VCaP (cell line): ENCODE measurements around the gene SNAPIN.

ENCODE experiments used
- H3K27ac ChIP-seq: fragments of 450-650 bp; 2 replicates; pipeline ENCODE4 v1.5.1; 2017
- TF ChIP-seq, protein P1 (sequence below): fragments of 450-650 bp; conservative IDR thresholded peaks from 2 replicates; pipeline ENCODE4 v1.5.1; 2017; ENCODE audit warnings: mild to moderate bottlenecking, moderate library complexity

SNAPIN gene

DNA sequence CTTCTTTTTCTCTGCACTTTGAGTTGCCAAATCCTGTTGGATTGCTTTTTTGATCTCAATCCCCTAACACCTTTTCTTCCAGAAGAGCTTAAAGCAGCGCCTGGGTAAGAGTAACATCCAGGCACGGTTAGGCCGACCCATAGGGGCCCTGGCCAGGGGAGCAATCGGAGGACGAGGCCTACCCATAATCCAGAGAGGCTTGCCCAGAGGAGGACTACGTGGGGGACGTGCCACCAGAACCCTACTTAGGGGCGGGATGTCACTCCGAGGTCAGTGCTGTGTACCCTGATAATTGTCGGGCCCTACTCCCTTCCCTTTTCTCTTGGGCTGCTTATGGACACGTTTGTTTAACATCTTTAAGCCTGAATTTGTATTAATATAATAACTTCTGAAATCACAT lies 16.3 kb upstream of the SNAPIN start:
- TF ChIP-seq, protein P1, sequence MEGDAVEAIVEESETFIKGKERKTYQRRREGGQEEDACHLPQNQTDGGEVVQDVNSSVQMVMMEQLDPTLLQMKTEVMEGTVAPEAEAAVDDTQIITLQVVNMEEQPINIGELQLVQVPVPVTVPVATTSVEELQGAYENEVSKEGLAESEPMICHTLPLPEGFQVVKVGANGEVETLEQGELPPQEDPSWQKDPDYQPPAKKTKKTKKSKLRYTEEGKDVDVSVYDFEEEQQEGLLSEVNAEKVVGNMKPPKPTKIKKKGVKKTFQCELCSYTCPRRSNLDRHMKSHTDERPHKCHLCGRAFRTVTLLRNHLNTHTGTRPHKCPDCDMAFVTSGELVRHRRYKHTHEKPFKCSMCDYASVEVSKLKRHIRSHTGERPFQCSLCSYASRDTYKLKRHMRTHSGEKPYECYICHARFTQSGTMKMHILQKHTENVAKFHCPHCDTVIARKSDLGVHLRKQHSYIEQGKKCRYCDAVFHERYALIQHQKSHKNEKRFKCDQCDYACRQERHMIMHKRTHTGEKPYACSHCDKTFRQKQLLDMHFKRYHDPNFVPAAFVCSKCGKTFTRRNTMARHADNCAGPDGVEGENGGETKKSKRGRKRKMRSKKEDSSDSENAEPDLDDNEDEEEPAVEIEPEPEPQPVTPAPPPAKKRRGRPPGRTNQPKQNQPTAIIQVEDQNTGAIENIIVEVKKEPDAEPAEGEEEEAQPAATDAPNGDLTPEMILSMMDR = no peak
- no peak overlapping the region; the same call in 1 of the 2 replicates for H3K27ac ChIP-seq

DNA sequence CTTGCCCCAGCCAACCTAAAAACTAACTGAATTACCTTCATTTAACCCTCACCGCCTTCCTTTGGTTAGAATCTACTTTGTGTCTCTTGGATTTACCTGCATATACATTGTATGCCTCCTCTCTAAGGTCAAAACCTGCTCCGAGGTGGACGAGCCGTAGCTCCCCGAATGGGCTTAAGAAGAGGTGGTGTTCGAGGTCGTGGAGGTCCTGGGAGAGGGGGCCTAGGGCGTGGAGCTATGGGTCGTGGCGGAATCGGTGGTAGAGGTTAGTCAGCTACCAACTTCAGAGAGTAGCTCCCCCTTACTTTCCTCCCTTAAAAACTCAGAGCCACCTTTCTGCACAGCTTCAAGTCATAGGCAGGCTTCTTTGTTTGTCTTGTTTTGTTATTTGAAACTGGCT lies 15.4 kb upstream of the SNAPIN start:
- no peak overlapping the region for H3K27ac ChIP-seq

DNA sequence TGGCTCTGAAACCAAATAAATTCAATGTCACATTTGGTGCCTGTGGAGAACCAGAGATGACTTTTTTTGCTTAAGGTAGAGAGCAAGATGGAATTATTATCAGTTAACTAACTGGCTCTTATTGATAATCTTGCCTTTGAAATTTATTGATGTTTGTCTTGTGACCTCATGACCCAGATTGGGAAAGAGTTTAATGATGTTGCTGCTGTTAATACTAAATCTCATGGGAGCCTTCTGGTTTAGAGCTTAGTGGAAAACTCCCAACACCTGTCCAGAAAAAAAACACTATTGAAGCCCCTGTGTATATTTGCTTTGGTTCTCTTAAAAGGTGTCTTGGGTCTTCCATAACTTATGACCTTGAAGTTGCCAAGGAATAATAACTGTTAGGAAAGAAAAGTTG lies 14.7 kb upstream of the SNAPIN start:
- H3K27ac ChIP-seq = no peak overlapping the region
- TF ChIP-seq, protein P1 = no peak

More for the DNA sequence above, 15.4 kb upstream of the SNAPIN start:
- TF ChIP-seq, protein P1 = no peak

DNA sequence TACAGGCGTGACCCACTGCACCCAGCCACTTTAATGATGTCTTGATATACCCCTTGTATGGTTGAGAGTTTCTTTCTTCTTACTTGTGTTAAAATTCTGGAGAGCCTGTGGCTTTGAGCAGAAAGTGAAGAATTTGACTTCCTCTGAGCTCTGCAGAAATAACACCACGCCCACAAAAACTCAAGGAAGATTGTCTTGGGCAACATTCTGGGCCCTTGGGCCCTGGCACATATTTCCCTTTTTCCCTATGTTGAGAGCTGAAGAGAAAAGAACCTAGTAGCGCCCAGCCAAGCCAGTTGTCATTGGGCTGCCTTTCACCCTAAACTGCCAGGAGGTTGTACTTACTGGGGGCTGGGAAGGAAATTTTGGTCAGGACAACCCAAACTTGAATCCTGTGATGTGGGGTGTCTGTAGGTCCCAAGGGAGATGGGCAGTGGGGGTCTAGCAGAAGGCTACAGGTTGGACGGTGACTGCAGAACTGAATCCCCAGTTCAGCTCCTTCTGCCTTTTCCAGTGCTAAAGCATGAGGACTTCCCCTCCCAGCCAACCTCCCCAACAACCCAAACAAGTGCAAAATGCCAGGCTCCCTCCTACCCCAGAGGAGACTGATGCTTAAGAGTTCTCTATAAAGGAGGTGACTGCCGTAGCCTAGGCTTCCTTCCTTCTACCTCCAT lies 11.7 kb upstream of the SNAPIN start:
- no peak overlapping the region for H3K27ac ChIP-seq
- TF ChIP-seq, protein P1 = no peak

DNA sequence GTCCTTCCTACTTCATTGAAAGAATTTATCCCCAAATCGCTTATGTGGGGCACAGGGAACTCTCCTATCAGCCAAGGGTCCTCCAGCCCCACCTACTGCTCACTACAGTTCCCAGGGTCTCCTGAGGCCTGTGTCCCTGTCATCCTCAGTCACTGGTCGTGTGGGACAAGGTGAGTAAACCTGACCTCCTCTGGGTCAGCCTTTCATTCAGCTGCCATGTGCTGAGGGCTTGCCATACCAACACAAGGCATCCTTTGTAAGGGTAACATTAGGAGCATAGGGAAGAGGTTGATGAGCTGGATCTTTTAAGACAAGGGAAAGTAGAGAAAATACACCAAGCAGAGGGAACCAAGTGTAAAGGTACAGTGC lies 11.2 kb upstream of the SNAPIN start:
- TF ChIP-seq, protein P1 = no peak

DNA sequence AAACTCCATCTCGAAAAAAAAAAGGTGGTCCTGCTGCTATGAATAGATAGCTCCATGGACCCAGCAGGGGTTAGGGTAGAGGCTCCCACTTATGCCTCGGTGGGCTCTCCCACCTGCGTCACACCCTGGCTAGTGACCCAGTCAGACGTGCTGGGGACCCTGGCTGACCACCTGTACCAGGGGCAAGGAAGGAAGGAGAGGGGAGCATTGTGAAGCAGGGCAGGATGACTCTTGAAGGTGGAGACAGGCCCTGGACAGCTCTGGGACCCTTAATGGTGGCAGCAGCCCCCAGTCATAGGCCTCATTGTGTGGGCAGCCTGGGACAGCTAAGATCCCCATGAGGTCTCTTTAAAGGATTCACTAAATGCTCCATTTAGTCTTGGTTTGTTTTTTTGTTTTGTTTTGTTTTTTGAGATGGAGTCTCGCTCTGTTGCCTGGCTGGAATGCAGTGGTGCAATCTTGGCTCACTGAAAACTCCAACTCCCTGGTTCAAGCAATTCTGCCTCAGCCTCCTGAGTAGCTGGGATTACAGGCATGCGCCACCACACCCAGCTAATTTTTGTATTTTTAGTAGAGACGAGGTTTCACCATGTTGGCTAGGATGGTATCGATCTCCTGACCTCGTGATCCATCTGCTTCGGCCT lies 10.4 kb upstream of the SNAPIN start:
- TF ChIP-seq, protein P1 = no peak
- H3K27ac ChIP-seq = peak overlapping the region; percentile 79; the same call in 1 of the 2 replicates

More for the DNA sequence above, 11.2 kb upstream of the SNAPIN start:
- H3K27ac ChIP-seq = no peak overlapping the region; the same call in 1 of the 2 replicates

DNA sequence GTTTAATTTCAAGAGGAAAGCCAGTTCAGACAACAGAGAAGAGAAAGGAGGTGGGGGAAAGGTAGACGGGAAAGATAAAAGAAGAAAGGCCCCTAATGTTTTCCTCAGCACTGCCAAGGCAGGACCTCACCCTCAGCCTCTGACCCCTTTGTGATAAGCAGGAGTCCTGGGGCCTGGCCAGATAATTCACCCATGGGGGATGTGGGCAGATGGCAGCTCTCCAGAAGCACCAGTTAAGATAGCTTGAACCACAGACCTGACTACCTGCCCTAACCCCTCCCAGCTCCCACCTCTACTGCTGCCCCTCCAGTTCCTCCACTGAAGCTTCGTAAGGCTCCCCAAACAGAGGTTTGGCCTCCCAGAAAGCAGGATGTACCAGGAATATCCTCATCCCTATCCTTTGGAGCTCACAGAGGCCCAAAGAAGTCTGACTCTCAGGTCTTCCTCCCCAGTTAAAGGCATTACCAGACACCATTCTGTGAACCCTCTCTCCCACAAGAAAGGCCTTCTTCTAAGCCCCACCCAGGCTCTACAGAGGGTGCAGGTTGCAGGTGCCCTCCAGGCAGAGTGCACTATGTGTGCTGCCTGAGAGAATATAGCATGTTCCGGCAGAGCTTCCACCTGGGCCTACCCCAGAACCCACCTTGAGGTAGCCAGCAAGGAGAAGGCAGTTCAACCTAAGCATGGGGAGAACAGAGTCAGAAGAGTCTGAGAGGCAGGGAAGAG lies 9.2 kb upstream of the SNAPIN start:
- peak overlapping the region; percentile 79 for H3K27ac ChIP-seq

More for the DNA sequence above, 9.2 kb upstream of the SNAPIN start:
- TF ChIP-seq, protein P1 = no peak
